Activated CD4-positive, alpha-beta T cell treated with anti-CD3 and anti-CD28 coated beads for 36 hours (primary cell): Measurements from ENCODE around the gene ANHX. TPM values are rescaled to one million over a fixed set of nuclear protein-coding genes. Genes with fewer than 3 reads are reported as not detected.

Experiments
- ATAC-seq: fragments of 200-7000 bp; cut with Tn5 transposase; one replicate; pipeline ENCODE4 v1.10.0; 2021; ENCODE audit warnings: mild to moderate bottlenecking, moderate library complexity
- CTCF ChIA-PET: fragments of 350-600 bp; sonication (Branson Sonifier 250); formaldehyde crosslinking; loops from one replicate; lab custom pipeline; 2021; ENCODE audit warnings: antibody characterized with exemption; lab: Charles Lee
- POLR2A ChIA-PET: fragments of 350-600 bp; sonication (Branson Sonifier 250); formaldehyde crosslinking; loops from one replicate; lab custom pipeline; 2021; ENCODE audit warnings: antibody characterized with exemption, inconsistent platforms; lab: Charles Lee
- DNase-seq: peaks from one replicate; pipeline ENCODE4 v3.0.0-alpha.2; 2020
- H3K27ac Mint-ChIP-seq: one replicate; pipeline ENCODE4 v1.8.0; 2021; ENCODE audit warnings: mixed read lengths
- H3K27me3 Mint-ChIP-seq: one replicate; pipeline ENCODE4 v1.8.0; 2021; ENCODE audit warnings: mixed read lengths
- H3K36me3 Mint-ChIP-seq: one replicate; pipeline ENCODE4 v1.8.0; 2021; ENCODE audit warnings: low read depth, mixed read lengths
- H3K4me1 Mint-ChIP-seq: one replicate; pipeline ENCODE4 v1.8.0; 2021; ENCODE audit warnings: mixed read lengths
- H3K4me3 Mint-ChIP-seq: one replicate; pipeline ENCODE4 v1.8.0; 2021; ENCODE audit warnings: mild to moderate bottlenecking, moderate library complexity, mixed read lengths
- H3K9me3 Mint-ChIP-seq: one replicate; pipeline ENCODE4 v1.8.0; 2021; ENCODE audit warnings: low read depth, mixed read lengths
- intact Hi-C, 2 experiments: fragments of 100-400 bp; cut with DNase I in 1 of 2; cut with micrococcal nuclease in 1 of 2; formaldehyde crosslinking; loops; one replicate each; pipeline versions ENCODE4 v1.14.2 to v1.15.1; 2022 to 2024; cut with DNase I, micrococcal nuclease
- total RNA-seq, 2 experiments: library from RNA; stranded (reverse); gene quantifications; one replicate each; pipeline ENCODE4 v1.2.3, GENCODE V29; 2021

ANHX gene
- total RNA-seq, 2 experiments from 2014 or later: not detected

GRCh38 chr12:133227281-133227852 is 8.3 kb downstream of the ANHX start:
- no peaks in the 10 kb centered on the region for H3K27me3 Mint-ChIP-seq
- no peaks in the 10 kb centered on the region for H3K4me1 Mint-ChIP-seq
- DNase-seq: no peak
- POLR2A ChIA-PET: no interaction called here
- peaks cover 4% of the 10 kb centered on the region for H3K9me3 Mint-ChIP-seq
- ATAC-seq: no peak
- H3K27ac Mint-ChIP-seq: no peak overlapping the region
- H3K4me3 Mint-ChIP-seq: no peak overlapping the region
- CTCF ChIA-PET: no interaction called here
- intact Hi-C loops: no loop called here
- H3K36me3 Mint-ChIP-seq: peaks cover 2% of the 10 kb centered on the region

GRCh38 chr12:133226690-133227089 is 9.0 kb downstream of the ANHX start:
- Mint-ChIP-seq H3K36me3 (peaks cover 2% of the 10 kb centered on the region), H3K4me3 (no peak overlapping the region), H3K4me1 (no peaks in the 10 kb centered on the region), H3K9me3 (peaks cover 6% of the 10 kb centered on the region), H3K27ac (no peak overlapping the region), H3K27me3 (no peaks in the 10 kb centered on the region)
- intact Hi-C loops: no loop called here
- ChIA-PET CTCF (no interaction called here), POLR2A (no interaction called here)
- no peak for ATAC-seq
- no peak for DNase-seq

- Mint-ChIP-seq H3K4me1 (no peaks in the 10 kb centered on the region), H3K27ac (no peak overlapping the region), H3K9me3 (peaks cover 6% of the 10 kb centered on the region), H3K27me3 (no peaks in the 10 kb centered on the region), H3K4me3 (no peak overlapping the region), H3K36me3 (peaks cover 2% of the 10 kb centered on the region)
- ATAC-seq (no peak), DNase-seq (no peak)
- CTCF ChIA-PET: no interaction called here
- intact Hi-C loops: no loop called here
- POLR2A ChIA-PET: no interaction called here
These were observed 10.2 kb downstream of the ANHX start for GRCh38 chr12:133225527-133225926.

- Mint-ChIP-seq H3K4me3 (no peak overlapping the region), H3K27me3 (no peaks in the 10 kb centered on the region), H3K4me1 (no peaks in the 10 kb centered on the region), H3K9me3 (peaks cover 31% of the 10 kb centered on the region), H3K36me3 (peaks cover 8% of the 10 kb centered on the region), H3K27ac (no peak overlapping the region)
- DNase-seq (no peak), ATAC-seq (no peak)
- CTCF ChIA-PET: interaction anchor here (0.7 kb wide), 1 partner anchor 374 kb away, joined by 3 read pairs; no protein-coding TSS in a partner anchor
- POLR2A ChIA-PET: no interaction called here
- intact Hi-C loops: no loop called here
These were observed 13.5 kb downstream of the ANHX start for GRCh38 chr12:133222211-133222610.

GRCh38 chr12:133221241-133221640 is 14.4 kb downstream of the ANHX start:
- no peak for ATAC-seq
- peaks cover 34% of the 10 kb centered on the region for H3K9me3 Mint-ChIP-seq
- no peak overlapping the region for H3K4me3 Mint-ChIP-seq
- DNase-seq: no peak
- H3K27me3 Mint-ChIP-seq: no peaks in the 10 kb centered on the region
- peaks cover 8% of the 10 kb centered on the region for H3K36me3 Mint-ChIP-seq
- no peak overlapping the region for H3K27ac Mint-ChIP-seq
- ChIA-PET POLR2A (no interaction called here), CTCF (interaction anchor here (0.7 kb wide), 1 partner anchor 373 kb away, joined by 3 read pairs; no protein-coding TSS in a partner anchor)
- intact Hi-C loops: no loop called here
- no peaks in the 10 kb centered on the region for H3K4me1 Mint-ChIP-seq

GRCh38 chr12:133220521-133220920 is 15.2 kb downstream of the ANHX start:
- no peak overlapping the region for H3K4me3 Mint-ChIP-seq
- intact Hi-C loops: no loop called here
- H3K4me1 Mint-ChIP-seq: no peaks in the 10 kb centered on the region
- H3K27me3 Mint-ChIP-seq: no peaks in the 10 kb centered on the region
- DNase-seq (no peak), ATAC-seq (no peak)
- ChIA-PET CTCF (no interaction called here), POLR2A (no interaction called here)
- H3K36me3 Mint-ChIP-seq: peaks cover 8% of the 10 kb centered on the region
- H3K27ac Mint-ChIP-seq: no peak overlapping the region
- H3K9me3 Mint-ChIP-seq: peaks cover 39% of the 10 kb centered on the region

- DNase-seq: no peak
These were observed 18.5 kb downstream of the ANHX start for GRCh38 chr12:133217219-133217618.

GRCh38 chr12:133215724-133216123 is 20.0 kb downstream of the ANHX start:
- Mint-ChIP-seq H3K36me3 (peaks cover 16% of the 10 kb centered on the region), H3K9me3 (peaks cover 57% of the 10 kb centered on the region), H3K27me3 (no peaks in the 10 kb centered on the region), H3K4me3 (no peak overlapping the region), H3K27ac (no peak overlapping the region), H3K4me1 (no peaks in the 10 kb centered on the region)
- intact Hi-C loops: no loop called here
- ATAC-seq (no peak), DNase-seq (no peak)
- ChIA-PET CTCF (no interaction called here), POLR2A (no interaction called here)

More at GRCh38 chr12:133217219-133217618, 18.5 kb downstream of the ANHX start:
- no peaks in the 10 kb centered on the region for H3K27me3 Mint-ChIP-seq
- no peak for ATAC-seq
- no peak overlapping the region for H3K4me3 Mint-ChIP-seq
- H3K27ac Mint-ChIP-seq: no peak overlapping the region
- intact Hi-C loops: no loop called here
- ChIA-PET POLR2A (no interaction called here), CTCF (no interaction called here)
- H3K36me3 Mint-ChIP-seq: peaks cover 14% of the 10 kb centered on the region
- H3K9me3 Mint-ChIP-seq: peaks cover 50% of the 10 kb centered on the region
- H3K4me1 Mint-ChIP-seq: no peaks in the 10 kb centered on the region

- intact Hi-C loops: no loop called here
- Mint-ChIP-seq H3K36me3 (peaks cover 51% of the 10 kb centered on the region), H3K4me1 (no peaks in the 10 kb centered on the region), H3K4me3 (no peak overlapping the region), H3K27me3 (no peaks in the 10 kb centered on the region), H3K27ac (no peak overlapping the region), H3K9me3 (peaks cover 50% of the 10 kb centered on the region)
- DNase-seq (no peak), ATAC-seq (no peak)
- CTCF ChIA-PET: no interaction called here
- POLR2A ChIA-PET: no interaction called here
These were observed 29.3 kb downstream of the ANHX start for GRCh38 chr12:133206390-133206789.

GRCh38 chr12:133204264-133204603 is 31.4 kb downstream of the ANHX start:
- no peaks in the 10 kb centered on the region for H3K27me3 Mint-ChIP-seq
- ChIA-PET POLR2A (no interaction called here), CTCF (interaction anchor here (0.5 to 1.5 kb wide), 3 partner anchors 15 to 184 kb away, joined by 3 read pairs; no protein-coding TSS in a partner anchor)
- peaks cover 65% of the 10 kb centered on the region for H3K36me3 Mint-ChIP-seq
- no peaks in the 10 kb centered on the region for H3K4me1 Mint-ChIP-seq
- DNase-seq: no peak
- no peak overlapping the region for H3K4me3 Mint-ChIP-seq
- H3K9me3 Mint-ChIP-seq: peaks cover 59% of the 10 kb centered on the region
- no peak overlapping the region for H3K27ac Mint-ChIP-seq
- intact Hi-C loops: no loop called here
- no peak for ATAC-seq

GRCh38 chr12:133203344-133204263 is 32.1 kb downstream of the ANHX start:
- Mint-ChIP-seq H3K36me3 (peaks cover 68% of the 10 kb centered on the region), H3K4me3 (peak overlapping the region; percentile 26), H3K27me3 (no peaks in the 10 kb centered on the region), H3K9me3 (peaks cover 58% of the 10 kb centered on the region), H3K27ac (no peak overlapping the region), H3K4me1 (no peaks in the 10 kb centered on the region)
- POLR2A ChIA-PET: no interaction called here
- CTCF ChIA-PET: interaction anchor here (0.5 to 1.5 kb wide), 4 partner anchors 13 to 184 kb away, joined by 3 read pairs; no protein-coding TSS in a partner anchor
- DNase-seq (no peak), ATAC-seq (no peak)
- intact Hi-C loops: no loop called here
